Activated CD4-positive, alpha-beta T cell treated with anti-CD3 and anti-CD28 coated beads for 1 hour (primary cell): Measurements from ENCODE around the gene FGD4.
"Not testable (repeated sequence)": the region's sequence is repeated elsewhere in the genome, so short reads cannot be mapped to it uniquely, and the experiment has no call there.

Experiments
- DNase-seq: peaks from one replicate; pipeline ENCODE4 v3.0.0-alpha.2; 2020

The FGD4 gene

DNA sequence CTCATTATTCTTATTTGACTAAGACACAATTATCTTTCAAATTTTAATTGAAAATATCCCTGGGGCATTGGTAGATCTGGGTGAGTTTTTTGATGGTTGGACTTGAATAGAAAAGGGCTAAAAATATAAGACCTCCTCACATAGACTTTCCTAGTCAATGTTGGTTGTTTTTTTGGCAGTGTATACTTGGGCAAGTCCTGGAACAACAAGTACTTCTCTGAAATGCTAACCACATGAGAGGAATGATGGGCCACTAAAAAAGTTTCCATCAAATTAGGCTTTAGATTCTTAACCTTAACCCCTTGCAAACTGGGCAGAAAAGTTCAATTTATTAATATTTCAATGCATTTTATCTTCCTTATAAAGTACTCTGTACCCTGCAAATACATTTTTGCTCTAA lies 97.6 kb downstream of the FGD4 start:
- DNase-seq = no peak

DNA sequence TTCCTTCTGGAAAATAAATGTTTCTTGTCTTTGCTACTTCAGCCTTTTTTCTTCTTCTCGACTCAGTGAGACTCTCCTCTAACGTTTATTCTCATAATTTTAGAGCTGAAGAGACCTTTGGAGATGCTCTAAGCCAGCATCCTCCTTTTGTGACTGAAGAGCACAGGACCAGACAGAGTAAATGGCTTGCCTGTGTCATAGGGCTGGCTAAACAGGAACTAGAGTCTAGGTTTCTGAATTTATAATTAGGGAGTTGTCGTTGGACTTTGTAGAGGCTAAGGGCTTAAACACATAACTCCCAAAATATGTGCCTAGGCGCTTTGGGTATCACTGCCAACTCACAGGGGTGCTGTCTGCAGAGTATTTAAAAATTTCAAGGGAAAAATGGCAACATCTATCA lies 98.5 kb downstream of the FGD4 start:
- no peak for DNase-seq

DNA sequence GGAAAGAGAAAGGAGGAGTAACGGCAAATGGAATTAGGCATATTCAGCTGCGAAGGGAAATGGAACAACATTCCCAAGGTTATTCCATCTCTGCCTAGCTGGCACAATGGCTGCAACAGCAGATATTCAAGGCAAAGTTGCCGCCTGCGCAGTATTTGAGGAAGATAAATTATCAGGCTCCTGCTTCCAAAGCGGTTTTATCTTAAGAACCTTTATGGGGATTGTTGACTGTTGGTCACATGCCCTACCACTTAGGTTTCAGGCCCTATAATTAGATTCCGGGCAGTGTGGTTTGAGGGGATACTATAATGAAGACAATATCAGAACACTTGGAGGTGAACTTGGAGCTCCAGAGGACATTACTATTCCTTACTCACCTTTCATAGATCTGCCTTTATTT lies 99.7 kb downstream of the FGD4 start:
- DNase-seq = no peak

DNA sequence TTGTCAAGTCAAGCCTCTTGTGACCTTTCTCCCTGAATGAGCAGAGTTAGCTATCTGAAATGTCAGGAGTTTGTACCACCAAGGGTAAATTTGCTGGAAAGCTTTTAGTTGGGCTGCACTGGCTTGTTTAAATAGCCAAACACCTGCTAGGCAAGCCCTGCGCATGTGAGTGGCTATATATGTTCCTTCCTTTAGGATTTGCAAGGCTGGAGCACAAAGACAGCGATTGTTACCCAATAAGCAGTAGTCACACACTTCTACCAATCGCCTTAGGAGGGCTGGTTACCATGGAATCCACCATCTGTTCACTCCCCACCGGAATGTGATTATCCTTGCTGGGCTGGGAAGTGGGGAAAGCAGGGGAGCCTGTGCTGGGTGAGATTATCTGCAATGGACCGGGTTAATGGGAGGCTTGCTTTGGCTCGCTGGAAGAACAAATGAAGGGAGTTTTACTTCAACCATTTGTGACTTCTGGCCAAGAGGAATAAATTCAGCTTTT lies 102.5 kb downstream of the FGD4 start:
- no peak for DNase-seq

DNA sequence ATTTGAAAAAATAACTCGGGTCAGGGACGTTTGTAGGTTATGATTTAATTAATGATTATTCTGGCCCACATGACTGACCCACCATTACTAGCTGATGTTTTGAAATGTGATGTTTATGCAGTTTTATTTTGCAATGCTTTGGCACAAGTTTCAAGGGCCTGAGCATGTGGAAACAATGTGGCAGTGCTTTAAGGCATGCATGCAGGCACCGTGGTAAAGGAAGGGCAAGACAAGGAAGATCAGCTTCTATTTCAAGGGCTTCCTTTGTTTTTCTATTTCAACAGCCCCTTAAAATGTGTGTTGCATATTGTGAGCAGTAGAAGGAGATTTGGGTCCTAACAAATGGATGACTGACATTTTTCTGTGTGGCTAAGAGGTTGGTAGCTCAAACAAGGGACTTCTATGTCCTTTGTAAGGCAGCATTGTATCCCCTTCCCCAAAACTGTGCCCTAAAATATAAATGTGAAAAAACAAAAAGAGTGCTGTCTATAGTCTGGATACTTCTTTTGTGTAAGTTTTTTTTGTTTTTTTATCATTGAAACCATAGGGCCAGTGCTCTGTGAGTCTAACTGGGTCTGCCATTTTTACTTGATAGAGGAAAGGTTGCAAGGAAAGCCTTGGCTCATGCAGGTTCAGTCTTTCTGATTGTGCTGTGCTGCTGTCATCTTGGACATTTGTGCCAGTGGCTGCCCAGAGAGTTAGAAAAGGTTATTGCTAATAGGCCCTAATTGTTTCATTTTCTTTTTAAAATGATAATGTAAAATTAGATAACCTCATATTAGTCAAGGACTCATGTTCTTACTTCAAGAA lies 103.5 kb downstream of the FGD4 start:
- no peak for DNase-seq

DNA sequence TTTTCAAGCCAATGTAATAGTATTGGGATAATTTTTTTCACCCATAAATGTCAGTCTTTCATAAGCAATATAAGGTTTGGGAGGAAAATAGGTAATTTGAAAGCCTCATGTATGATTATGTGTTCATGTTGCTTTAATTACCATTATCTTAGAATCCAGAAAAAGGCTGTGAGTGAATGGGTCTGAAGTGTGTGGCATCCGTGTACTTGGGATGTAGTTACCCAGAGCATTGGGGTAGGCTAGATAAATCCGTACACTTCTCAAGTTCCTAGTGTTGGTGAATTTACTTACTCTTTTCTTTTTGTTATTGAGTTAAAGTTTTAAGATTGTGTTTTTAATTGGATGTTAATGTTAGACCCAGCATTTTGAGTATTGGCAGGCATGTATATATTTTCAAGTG lies 104.4 kb downstream of the FGD4 start:
- no peak for DNase-seq

DNA sequence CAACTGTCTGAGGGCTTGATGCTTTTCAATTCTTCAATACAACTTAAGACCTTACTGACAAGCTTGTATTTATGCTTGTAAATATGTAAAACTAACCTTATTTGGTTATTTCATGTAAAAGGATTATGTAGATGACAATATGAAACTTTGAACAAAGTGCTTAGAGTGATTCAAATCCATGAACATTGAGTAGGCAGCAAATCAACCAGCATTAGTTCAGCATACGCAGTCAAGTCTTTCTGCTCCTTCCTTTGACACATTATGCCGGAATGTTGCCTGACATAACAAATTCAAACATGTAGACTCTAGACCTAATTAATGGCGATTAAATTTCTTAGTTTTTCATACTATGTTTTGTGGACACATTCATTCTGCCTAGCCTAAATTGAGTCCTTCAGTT lies 105.2 kb downstream of the FGD4 start:
- DNase-seq = no peak

DNA sequence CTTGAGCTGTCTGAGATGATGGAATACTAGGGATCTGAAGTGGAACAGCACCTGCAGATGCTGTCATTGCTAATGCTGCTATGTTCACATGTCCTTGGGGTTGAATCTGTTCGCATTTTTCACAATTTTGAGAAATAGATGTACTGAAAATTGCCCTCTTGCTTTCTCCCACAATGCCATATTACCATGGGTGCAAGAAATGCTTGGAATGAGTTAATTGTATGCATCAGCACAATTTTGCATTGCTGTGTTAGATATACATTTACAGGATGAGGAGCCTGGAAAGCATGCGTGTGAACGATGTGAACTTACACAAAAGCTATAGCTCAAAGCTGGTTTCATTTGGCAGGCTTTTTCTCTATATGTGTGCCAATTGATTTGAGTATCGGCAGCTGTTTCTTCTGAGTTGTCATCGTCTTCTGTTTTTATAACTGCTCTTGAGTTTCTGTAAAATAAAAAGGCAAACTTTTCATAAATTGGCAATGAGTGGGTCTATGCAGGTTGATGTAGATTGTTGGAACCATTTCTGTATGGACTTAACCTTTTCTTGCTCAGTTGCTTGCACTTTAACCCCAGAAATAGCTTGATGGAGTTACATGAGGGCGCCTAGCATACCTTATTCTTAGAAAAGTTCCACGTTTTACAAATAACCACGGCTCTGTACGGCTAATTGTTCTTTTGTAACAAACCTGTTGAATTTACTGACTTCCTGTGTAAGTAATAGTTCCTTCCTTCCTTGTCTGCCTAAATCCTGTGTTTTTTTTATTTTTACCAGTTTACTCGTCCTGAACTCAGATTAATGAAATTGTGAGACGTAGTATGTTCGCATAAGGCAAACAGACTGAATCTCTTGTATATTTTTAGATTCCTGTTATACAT lies 105.9 kb downstream of the FGD4 start:
- no peak for DNase-seq

DNA sequence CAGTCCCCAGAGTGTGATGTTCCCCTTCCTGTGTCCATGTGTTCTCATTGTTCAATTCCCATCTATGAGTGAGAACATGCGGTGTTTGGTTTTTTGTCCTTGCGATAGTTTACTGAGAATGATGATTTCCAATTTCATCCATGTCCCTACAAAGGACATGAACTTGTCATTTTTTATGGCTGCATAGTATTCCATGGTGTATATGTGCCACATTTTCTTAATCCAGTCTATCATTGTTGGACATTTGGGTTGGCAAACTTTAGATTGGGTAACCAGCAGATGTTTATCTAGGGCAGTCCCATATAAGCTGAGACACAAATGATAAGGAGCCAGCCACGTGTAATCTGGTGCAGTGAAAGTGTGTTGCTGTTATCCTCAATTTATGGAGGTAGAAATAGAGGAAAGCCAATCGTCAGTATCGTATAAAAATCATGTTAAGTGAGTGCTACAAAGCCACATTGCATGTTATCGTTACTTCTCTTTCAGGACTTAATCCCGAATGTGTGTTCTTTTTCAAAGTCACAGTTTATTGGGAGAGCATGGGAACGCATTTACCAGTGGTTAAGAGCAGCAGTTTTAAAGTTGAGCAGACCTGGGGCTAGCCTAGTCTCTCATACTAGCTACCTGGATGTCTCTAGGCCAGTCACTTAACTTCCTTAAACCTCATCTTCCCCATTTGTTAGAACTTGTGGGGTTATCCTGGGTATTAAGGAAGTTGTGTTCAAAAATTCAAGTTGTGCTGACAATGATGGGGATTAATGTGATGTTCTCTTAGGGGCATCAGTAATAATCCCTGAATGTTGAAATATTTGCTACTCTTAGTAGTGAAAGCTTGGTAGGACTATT lies 108.0 kb downstream of the FGD4 start:
- DNase-seq = not testable (repeated sequence)

DNA sequence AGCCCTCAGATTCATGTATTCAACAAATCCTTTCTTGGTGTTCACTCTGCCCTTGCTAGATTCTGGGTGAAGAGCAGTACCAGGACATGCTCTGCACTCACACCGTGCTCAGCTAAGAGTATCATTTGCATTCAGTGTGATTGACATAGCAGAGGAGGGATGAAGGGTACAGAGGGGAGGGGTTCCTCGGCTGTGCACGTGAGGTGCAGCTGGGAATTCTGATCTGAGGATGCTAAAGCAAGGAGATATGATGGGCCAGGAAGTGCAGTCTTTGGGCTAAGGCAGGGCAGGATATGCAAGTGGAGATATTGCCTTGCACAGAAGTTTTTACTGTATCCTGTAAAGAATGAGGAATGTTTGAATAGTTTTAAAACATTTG lies 108.6 kb downstream of the FGD4 start:
- no peak for DNase-seq

DNA sequence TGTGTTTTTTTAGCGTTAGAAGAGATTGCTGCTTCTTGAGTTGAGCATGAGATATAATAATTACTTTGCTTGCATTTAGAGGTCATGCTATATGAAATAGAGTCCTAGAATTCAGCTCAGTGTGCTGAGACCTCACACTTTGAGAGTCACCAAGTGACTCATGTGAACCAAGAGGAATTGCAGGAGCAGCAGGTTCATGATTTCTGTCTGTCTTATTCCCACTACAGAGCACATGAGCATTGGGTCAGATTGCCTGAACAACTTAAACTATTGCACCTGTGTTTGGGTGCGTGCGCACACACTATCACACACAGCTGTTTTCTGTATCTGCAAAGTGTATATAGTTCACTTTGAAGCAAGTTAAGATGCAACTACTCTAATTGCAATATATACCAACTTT lies 109.3 kb downstream of the FGD4 start:
- DNase-seq = no peak

DNA sequence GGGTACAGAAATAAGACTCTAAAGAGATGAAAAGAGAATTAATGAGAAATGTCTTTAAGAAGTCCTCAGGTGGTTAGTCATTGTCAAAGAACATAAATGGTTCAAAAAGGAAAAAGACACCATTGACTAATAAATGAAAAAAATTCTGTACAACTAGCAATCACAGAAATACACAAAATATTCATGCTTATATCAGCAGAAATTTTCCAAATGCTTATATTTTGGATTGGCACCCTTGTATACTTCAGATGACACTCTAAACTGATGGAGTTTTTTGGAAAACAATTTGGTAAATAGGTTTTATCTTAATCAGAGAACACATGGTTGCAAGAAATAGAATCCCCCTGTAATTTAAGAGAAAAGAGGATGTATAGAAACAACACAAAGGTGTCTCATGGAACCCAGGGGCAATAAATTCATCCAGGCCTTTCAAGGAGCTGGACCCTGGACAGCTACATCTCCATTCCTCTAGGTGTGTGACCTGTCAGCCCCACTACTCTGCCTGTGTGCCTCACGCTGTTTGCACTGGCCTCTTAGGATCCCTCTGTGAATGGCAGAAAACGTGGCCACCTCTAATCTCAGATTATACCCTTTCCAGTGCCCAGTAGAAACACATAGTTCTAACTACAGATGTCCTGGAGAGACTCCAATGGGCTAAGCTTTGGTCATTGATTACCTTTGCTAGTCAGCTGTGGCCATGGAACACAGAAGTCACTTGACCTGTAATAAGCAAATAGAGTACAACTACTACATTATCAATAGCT lies 110.2 kb downstream of the FGD4 start:
- no peak for DNase-seq

DNA sequence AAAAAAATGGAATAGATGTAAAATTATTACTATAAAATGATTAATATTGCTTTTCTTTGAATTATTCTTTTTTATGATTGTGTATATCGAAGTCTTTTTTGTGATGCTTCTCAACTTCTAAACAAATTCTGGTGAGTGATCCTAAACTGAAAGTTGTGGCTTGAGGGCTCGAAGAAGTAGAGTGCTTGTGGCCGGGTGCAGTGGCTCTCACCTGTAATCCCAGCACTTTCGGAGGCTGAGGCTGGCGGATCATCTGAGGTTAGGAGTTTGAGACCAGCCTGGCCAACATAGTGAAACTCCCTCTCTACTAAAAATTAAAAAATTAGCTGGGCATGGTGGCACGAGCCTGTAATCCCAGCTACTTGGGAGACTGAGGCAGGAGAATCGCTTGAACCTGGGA lies 112.6 kb downstream of the FGD4 start:
- not testable (repeated sequence) for DNase-seq

DNA sequence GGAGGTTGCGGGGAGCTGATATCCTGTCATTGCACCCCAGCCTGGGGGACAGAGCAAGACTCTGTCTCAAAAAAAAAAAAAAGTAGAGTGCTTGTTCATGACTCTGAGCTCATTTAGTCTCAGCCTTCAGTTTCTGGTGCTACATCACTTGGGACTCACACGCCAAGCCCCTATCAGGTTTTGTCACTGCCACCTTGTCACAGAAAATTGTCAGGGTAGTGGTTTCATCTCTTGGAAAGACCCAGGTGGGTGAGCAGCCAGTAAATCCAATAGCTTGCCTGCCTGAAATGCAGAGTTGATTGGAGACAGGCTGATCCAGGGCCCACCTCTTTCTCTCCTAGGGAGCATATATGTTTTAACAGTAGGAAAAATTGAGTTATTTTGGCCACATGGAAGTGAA lies 113.0 kb downstream of the FGD4 start:
- DNase-seq = no peak

DNA sequence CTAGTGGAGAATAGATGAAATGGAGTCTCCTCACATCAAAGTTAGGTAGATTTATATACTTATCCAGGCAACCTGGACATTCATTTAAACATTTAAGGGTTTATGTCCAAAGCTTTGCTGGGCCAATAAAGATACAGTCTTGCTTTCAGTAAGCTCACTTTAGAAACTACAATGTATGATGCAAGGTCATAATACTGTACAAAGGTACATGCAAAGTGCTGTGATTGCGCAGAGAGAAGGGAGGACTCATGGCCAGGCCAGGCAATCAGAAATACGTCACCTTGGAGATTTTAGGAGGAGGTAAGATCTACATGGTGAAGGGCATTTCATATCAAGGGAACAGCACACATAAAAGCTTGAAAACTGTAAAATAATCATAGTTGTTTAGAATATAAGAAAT lies 113.6 kb downstream of the FGD4 start:
- DNase-seq = no peak

DNA sequence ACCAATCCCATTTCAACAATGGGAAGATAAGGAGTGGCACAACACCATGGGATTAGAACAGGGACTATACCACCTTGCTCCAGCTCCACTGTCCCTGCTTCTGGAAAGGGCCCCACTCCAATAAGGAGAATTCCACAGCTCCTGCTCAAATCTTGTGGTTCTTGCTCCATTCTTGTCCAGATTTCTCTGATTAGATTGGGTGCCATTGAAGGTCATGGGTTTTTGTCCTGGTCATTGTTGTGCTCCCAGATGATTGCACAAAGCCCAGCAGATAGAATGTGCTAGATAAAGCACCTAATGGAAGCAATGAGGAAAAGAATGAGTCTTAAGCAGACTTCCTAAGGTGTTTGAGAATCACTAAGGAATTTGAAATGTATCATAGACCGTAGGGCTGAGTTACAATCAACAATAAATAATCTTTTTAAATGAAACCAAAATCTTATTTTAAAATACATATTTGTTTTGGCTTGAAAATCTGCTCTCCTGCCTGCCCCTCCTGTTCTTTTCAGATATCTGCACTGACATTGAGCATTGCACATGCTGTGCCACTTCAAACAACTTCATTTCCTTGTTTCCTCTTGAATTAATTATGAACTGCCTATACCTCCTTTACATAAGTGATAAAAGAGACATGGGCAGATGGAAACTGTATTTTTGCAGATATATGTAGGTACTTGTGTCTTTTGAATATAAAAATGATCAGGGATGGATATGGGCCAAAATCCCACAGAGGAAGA lies 115.9 kb downstream of the FGD4 start:
- no peak for DNase-seq

DNA sequence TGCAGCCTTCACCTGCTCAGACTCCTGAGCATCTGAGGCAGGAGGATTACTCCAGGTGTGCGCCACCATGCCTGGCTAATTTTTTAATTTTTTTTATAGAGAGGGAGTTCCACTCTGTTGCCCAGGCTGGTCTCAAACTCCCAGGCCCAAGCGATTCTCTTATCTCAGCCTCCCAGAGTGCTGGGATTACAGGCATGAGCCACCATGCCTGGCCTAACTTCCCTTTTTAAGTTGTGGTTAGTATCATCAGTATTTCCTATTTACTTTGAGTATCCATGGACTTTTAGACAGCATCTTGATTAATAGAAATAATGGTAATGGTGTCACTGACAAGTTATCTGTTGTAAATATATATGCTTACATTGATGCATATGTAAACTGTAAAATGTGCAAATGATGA lies 116.9 kb downstream of the FGD4 start:
- no peak for DNase-seq

DNA sequence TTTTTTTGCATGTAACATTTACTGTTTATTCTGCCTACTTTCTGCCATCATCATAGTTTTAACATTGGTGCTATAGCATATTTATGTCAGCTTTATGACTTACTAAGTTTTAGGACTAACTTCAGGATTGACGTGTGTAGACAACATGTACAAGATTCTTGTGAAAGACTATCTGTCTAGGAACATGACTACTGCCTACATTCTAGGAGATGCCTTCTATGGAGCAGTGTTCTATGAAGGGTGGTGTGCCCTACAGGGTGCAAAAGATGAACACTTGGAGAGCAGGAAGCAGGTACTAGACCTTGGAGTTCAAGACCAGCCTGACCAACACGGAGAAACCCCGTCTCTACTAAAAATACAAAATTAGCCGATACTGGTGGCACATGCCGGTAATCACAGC lies 118.6 kb downstream of the FGD4 start:
- DNase-seq = no peak

DNA sequence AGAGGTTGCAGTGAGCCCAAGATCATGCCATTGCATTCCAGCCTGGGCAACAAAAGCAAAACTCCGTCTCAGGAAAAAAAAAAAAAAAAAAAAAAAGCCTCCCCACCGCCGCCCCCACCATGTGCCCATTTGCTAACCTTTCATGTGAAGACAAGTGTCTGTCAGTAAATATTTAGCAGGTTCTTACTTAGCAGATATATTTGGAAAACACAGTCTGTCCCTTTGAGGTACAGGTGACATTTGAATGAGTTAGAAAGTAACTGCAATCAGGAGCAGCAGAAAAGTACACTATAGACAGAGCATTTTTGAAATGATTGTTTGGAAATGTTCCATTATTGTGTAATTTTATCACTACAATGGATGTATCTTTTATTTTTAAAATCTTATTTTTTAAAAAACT lies 119.7 kb downstream of the FGD4 start:
- no peak for DNase-seq

DNA sequence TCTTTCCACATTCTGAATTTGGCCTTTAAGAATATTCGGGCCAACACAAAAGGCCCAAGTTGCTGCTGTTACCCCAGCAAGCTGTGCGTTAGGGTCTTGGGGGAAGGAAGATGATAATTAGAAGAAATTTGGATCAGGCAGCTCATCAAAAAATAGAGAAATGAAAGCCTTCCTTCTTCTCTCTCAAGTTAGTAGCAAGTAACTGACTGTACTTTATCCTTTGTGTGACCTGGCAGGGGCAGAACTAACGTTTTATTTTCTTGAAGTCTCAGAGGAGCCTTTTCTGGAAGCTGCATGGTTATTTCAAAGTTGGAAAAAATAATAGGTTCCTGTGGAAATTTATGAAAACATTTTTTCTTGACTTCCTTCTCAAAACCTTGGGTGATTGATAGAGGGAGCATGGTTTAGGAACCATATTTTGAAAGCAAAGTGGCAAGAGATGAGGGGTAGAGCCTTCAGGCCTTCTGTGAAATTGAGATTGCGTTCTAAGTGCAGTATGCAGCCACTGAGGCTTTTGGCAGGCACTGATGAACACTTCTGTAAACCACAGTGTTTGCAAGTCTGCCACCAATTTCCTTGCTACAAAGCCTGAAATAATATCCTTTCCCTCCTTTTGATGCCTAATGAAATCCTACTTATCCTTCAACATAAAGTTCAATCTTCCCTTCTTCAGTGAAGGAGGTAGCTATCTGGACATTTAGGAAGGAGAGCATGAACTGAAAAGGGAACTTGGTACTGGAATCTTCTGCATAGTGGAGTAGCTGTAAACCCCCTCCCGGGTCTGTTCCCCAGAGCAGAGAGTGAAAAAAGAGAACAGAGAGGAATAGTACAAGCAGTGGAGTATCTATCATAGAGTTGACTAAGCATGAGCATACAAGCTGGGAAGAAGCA lies 123.2 kb downstream of the FGD4 start:
- DNase-seq = no peak

DNA sequence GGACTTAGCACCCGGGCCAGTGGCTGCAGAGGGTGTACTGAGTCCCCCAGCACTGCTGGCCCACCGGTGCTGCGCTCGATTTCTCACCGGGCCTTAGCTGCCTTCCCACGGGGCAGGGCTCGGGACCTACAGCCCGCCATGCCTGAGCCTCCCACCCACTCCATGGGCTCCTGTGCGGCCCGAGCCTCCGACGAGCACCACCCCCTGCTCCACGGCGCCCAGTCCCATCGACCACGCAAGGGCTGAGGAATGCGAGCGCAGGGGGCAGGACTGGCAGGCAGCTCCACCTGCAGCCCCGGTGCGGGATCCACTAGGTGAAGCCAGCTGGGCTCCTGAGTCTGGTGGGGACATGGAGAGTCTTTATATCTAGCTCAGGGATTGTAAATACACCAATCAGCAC lies 126.4 kb downstream of the FGD4 start:
- not testable (repeated sequence) for DNase-seq
